Epithelial cell of esophagus (primary cell): ENCODE results near the gene DOK7.
"Not testable (repeated sequence)": the region's sequence is repeated elsewhere in the genome, so short reads cannot be mapped to it uniquely, and the experiment has no call there.

ENCODE experiments used
- DNase-seq: peaks from one replicate; pipeline ENCODE4 v3.0.0; 2010; ENCODE audit warnings: low read depth
- H3K4me3 ChIP-seq: 2 replicates; pipeline ENCODE4 v1.5.1; 2011; ENCODE audit warnings: mild to moderate bottlenecking, low read length, control low read depth
- CTCF ChIP-seq: IDR thresholded peaks from 2 replicates; pipeline ENCODE4 v1.5.1; 2011; ENCODE audit warnings: low read depth, mild to moderate bottlenecking, low read length, control low read depth, inconsistent platforms; ENCODE audit not compliant: insufficient read depth; ENCODE audit errors: missing control alignments

Gene DOK7

GRCh38 chr4:3502941-3503936, 40.1 kb downstream of the DOK7 start:
- no peak for DNase-seq
- H3K4me3 ChIP-seq: no peak overlapping the region
- TF ChIP-seq CTCF: no peak

- no peak overlapping the region for H3K4me3 ChIP-seq
- no peak for DNase-seq
- TF ChIP-seq CTCF: no peak
These were observed 42.1 kb downstream of the DOK7 start for GRCh38 chr4:3505231-3505630.

- H3K4me3 ChIP-seq: no peak overlapping the region
- DNase-seq: no peak
- no peak for TF ChIP-seq CTCF
These were observed 45.4 kb downstream of the DOK7 start for GRCh38 chr4:3508542-3508941.

- no peak for DNase-seq
- no peak for TF ChIP-seq CTCF
- H3K4me3 ChIP-seq: no peak overlapping the region
These were observed 47.4 kb downstream of the DOK7 start for GRCh38 chr4:3510481-3510880.

- no peak overlapping the region for H3K4me3 ChIP-seq
- no peak for DNase-seq
- TF ChIP-seq CTCF: no peak
These were observed 48.1 kb downstream of the DOK7 start for GRCh38 chr4:3511187-3511586.

GRCh38 chr4:3511601-3512000, 48.5 kb downstream of the DOK7 start:
- not testable (repeated sequence) for H3K4me3 ChIP-seq, DNase-seq

- DNase-seq: no peak
- no peak for TF ChIP-seq CTCF
- H3K4me3 ChIP-seq: no peak overlapping the region
These were observed 49.2 kb downstream of the DOK7 start for GRCh38 chr4:3512279-3512678.
